CD4-positive, alpha-beta T cell (primary cell): Measurements from ENCODE around the gene LINGO1. TPM values are rescaled to one million over a fixed set of nuclear protein-coding genes. Genes with fewer than 3 reads are reported as not detected.

Source experiments
- ATAC-seq: fragments of 200-7000 bp; cut with Tn5 transposase; one replicate; pipeline ENCODE4 v1.10.0; 2022; ENCODE audit warnings: mild to moderate bottlenecking; ENCODE audit not compliant: poor library complexity
- CTCF ChIA-PET: fragments of 350-600 bp; sonication (Branson Sonifier 250); formaldehyde crosslinking; loops from one replicate; lab custom pipeline; 2021; ENCODE audit warnings: antibody characterized with exemption, inconsistent platforms; lab: Charles Lee
- POLR2A ChIA-PET: fragments of 350-600 bp; sonication (Branson Sonifier 250); formaldehyde crosslinking; loops from one replicate; lab custom pipeline; 2021; ENCODE audit warnings: antibody characterized with exemption, inconsistent platforms; lab: Charles Lee
- DNase-seq, 14 experiments: peaks; one replicate each; pipeline ENCODE4 v3.0.0-alpha.2; 2013 to 2020; ENCODE audit warnings: mixed read lengths in 2 of 14
- H3K27ac ChIP-seq, 2 donors: one replicate each; pipeline versions ENCODE4 v1.5.1 to v1.7.0; 2013; ENCODE audit warnings: low read length in 2 of 2, low read depth in 1 of 2, mild to moderate bottlenecking in 1 of 2
- H3K27me3 ChIP-seq, 2 experiments: 1 replicate in 1 of 2; 2 replicates in 1 of 2; pipeline versions ENCODE4 v1.6.1 to v1.7.0; 2013; ENCODE audit warnings: low read length in 2 of 2, control low read depth in 1 of 2, mild to moderate bottlenecking in 1 of 2, moderate library complexity in 1 of 2; ENCODE audit not compliant: insufficient read depth in 2 of 2, control insufficient read depth in 1 of 2
- H3K36me3 ChIP-seq: one replicate; pipeline ENCODE4 v1.6.1; 2013; ENCODE audit warnings: low read length, control low read depth; ENCODE audit not compliant: insufficient read depth
- H3K4me1 ChIP-seq: one replicate; pipeline ENCODE4 v1.6.1; 2013; ENCODE audit warnings: low read length, control low read depth; ENCODE audit not compliant: insufficient read depth
- H3K4me3 ChIP-seq: one replicate; pipeline ENCODE4 v1.5.1; 2013; ENCODE audit warnings: mild to moderate bottlenecking, low read length, moderate library complexity
- H3K9me3 ChIP-seq, 2 experiments: 1 replicate in 1 of 2; 2 replicates in 1 of 2; pipeline versions ENCODE4 v1.6.1 to v1.7.0; 2013; ENCODE audit warnings: low read length in 2 of 2, mild to moderate bottlenecking in 2 of 2, control low read depth in 1 of 2, moderate library complexity in 1 of 2; ENCODE audit not compliant: control insufficient read depth in 1 of 2, insufficient read depth in 1 of 2
- H3K27ac Mint-ChIP-seq: one replicate; pipeline ENCODE4 v1.8.0; 2020; ENCODE audit warnings: mixed read lengths
- H3K27me3 Mint-ChIP-seq: one replicate; pipeline ENCODE4 v1.8.0; 2021; ENCODE audit warnings: mixed read lengths
- H3K36me3 Mint-ChIP-seq: one replicate; pipeline ENCODE4 v1.8.0; 2021; ENCODE audit warnings: low read depth, mixed read lengths
- H3K4me1 Mint-ChIP-seq: one replicate; pipeline ENCODE4 v1.8.0; 2021; ENCODE audit warnings: low read depth, mixed read lengths
- H3K4me3 Mint-ChIP-seq: one replicate; pipeline ENCODE4 v1.8.0; 2020; ENCODE audit warnings: mild to moderate bottlenecking, mixed read lengths
- H3K9me3 Mint-ChIP-seq: one replicate; pipeline ENCODE4 v1.8.0; 2020; ENCODE audit warnings: mixed read lengths
- CTCF ChIP-seq: fragments of 200-600 bp; IDR thresholded peaks from one replicate; pipeline ENCODE4 v1.8.0; 2022; ENCODE audit warnings: antibody characterized with exemption, mild to moderate bottlenecking
- intact Hi-C, 2 experiments: fragments of 100-400 bp; cut with DNase I in 1 of 2; cut with micrococcal nuclease in 1 of 2; formaldehyde crosslinking; loops; one replicate each; pipeline versions ENCODE4 v1.15.1 to v1.9.0; 2023 to 2025; cut with DNase I, micrococcal nuclease
- total RNA-seq, 174 experiments: library from RNA in 2 of 174; stranded (reverse) in 2 of 174; gene quantifications; one replicate each; pipeline ENCODE4 v1.2.3 and lab custom pipeline; 2021 to 2026

The LINGO1 gene
- total RNA-seq, 2 experiments from 2014 or later: not detected

DNA sequence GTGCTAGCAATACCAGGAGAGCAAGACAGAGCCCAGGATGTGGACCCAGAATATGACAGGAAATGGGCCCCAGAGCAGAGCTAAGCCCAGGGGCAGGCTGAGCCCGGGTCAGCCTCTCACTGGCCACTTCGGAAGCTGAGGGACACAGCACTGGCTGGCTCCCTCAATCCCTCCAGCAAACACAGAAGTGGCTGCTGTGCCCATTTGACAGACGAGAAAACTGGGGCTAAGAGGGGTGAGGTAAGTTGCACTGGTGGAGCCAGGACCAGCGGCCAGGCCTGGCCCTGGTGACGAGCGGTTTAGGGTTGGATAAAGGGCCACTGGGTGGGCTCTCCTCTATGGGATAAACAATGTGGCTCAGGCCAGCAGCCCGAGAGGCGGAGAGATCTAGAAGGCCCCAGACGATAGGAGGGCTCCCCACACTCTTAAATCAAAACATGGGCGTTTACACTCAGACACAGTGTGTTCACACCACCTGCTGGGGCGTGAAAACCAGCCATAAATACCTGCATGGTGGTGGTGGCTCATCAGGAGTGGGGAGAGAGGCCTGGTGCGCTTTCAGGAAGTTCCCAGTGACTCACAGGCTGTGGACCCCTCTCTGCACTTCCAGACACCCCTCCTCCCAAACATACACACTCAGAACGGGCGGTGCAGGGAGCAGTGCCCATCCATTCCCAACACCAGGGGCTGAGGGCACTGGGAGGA, 12.0 kb upstream of the LINGO1 start:
- Mint-ChIP-seq H3K36me3 (no peaks in the 10 kb centered on the region), H3K4me3 (no peak overlapping the region), H3K9me3 (no peaks in the 10 kb centered on the region), H3K27me3 (peaks cover 11% of the 10 kb centered on the region), H3K4me1 (no peaks in the 10 kb centered on the region), H3K27ac (no peak overlapping the region)
- ATAC-seq (no peak), DNase-seq (no peak)
- no peaks in the 10 kb centered on the region for H3K4me1 ChIP-seq
- intact Hi-C loops: no loop called here
- H3K27me3 ChIP-seq: no peaks in the 10 kb centered on the region
- H3K36me3 ChIP-seq: no peaks in the 10 kb centered on the region
- TF ChIP-seq CTCF: no peak
- ChIA-PET POLR2A (no interaction called here), CTCF (no interaction called here)
- no peak overlapping the region for H3K4me3 ChIP-seq
- no peak overlapping the region for H3K27ac ChIP-seq
- no peaks in the 10 kb centered on the region for H3K9me3 ChIP-seq

DNA sequence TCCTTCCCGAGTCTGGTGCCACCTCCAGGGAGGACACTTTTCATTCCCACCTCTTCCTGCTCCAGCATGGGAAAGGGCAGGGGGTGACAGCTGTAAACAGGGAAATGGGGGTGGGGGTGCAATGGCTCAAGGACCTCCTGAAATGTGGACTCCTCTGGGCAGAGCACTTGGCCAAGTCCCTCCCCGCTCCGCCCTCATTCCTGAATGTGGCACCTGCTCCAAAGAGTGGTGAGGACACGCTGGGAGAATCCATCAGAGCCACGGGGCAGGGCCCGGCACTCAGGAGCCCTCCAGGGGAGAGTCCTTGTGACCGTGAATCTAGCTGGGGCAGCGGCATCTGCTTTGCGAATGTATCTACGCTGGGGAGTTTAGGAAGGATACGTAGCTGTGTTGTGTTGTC, 11.1 kb upstream of the LINGO1 start:
- Mint-ChIP-seq H3K4me1 (no peaks in the 10 kb centered on the region), H3K36me3 (no peaks in the 10 kb centered on the region), H3K4me3 (no peak overlapping the region), H3K9me3 (no peaks in the 10 kb centered on the region), H3K27me3 (peaks cover 15% of the 10 kb centered on the region), H3K27ac (no peak overlapping the region)
- Histone ChIP-seq H3K4me3 (no peak overlapping the region), H3K36me3 (no peaks in the 10 kb centered on the region), H3K9me3 (no peaks in the 10 kb centered on the region), H3K4me1 (no peaks in the 10 kb centered on the region), H3K27me3 (no peaks in the 10 kb centered on the region), H3K27ac (no peak overlapping the region)
- intact Hi-C loops: no loop called here
- no peak for DNase-seq
- no peak for TF ChIP-seq CTCF
- ATAC-seq: no peak
- CTCF ChIA-PET: no interaction called here
- POLR2A ChIA-PET: no interaction called here

- DNase-seq (no peak), ATAC-seq (no peak)
- no peak for TF ChIP-seq CTCF
- H3K36me3 Mint-ChIP-seq: no peaks in the 10 kb centered on the region
- peaks cover 18% of the 10 kb centered on the region for H3K27me3 Mint-ChIP-seq
- ChIA-PET CTCF (no interaction called here), POLR2A (no interaction called here)
- H3K9me3 ChIP-seq: no peaks in the 10 kb centered on the region
- H3K27me3 ChIP-seq: peaks cover 0 to under 1% of the 10 kb centered on the region in 2 experiments
- no peaks in the 10 kb centered on the region for H3K36me3 ChIP-seq
- H3K27ac ChIP-seq: no peak overlapping the region
- intact Hi-C loops: no loop called here
- no peak overlapping the region for H3K4me3 ChIP-seq
- no peaks in the 10 kb centered on the region for H3K4me1 ChIP-seq
- no peaks in the 10 kb centered on the region for H3K4me1 Mint-ChIP-seq
- H3K9me3 Mint-ChIP-seq: no peaks in the 10 kb centered on the region
- no peak overlapping the region for H3K4me3 Mint-ChIP-seq
- H3K27ac Mint-ChIP-seq: no peak overlapping the region
Measured at GRCh38 chr15:77642793-77643430, 10.2 kb upstream of the LINGO1 start.
